Cardiac fibroblast (primary cell): Measurements from ENCODE around the gene CDH13.

Source experiments
- DNase-seq, 2 donors: peaks; one replicate each; pipeline versions ENCODE4 v3.0.0 to v3.0.0-alpha.2; 2010; ENCODE audit warnings: low read depth in 2 of 2
- H3K4me3 ChIP-seq, 2 donors: replicated peaks in 1 of 2; 1 replicate in 1 of 2; 2 replicates in 1 of 2; pipeline ENCODE4 v1.5.1; 2011; ENCODE audit warnings: low read depth in 2 of 2, low read length in 2 of 2, mild to moderate bottlenecking in 2 of 2, moderate library complexity in 1 of 2
- TF ChIP-seq, protein P1 (sequence below): IDR thresholded peaks from one replicate; pipeline ENCODE4 v1.5.1; 2011; ENCODE audit warnings: low read depth, mild to moderate bottlenecking, low read length, inconsistent platforms

The CDH13 gene

GRCh38 chr16:82991966-82992675, 365.4 kb downstream of the CDH13 start:
- TF ChIP-seq, protein P1, sequence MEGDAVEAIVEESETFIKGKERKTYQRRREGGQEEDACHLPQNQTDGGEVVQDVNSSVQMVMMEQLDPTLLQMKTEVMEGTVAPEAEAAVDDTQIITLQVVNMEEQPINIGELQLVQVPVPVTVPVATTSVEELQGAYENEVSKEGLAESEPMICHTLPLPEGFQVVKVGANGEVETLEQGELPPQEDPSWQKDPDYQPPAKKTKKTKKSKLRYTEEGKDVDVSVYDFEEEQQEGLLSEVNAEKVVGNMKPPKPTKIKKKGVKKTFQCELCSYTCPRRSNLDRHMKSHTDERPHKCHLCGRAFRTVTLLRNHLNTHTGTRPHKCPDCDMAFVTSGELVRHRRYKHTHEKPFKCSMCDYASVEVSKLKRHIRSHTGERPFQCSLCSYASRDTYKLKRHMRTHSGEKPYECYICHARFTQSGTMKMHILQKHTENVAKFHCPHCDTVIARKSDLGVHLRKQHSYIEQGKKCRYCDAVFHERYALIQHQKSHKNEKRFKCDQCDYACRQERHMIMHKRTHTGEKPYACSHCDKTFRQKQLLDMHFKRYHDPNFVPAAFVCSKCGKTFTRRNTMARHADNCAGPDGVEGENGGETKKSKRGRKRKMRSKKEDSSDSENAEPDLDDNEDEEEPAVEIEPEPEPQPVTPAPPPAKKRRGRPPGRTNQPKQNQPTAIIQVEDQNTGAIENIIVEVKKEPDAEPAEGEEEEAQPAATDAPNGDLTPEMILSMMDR, result no peak
- H3K4me3 ChIP-seq, result no peak overlapping the region
- peak in 1 of 2 donors; percentile 17 for DNase-seq

- TF ChIP-seq, protein P1, result no peak
- DNase-seq, result no peak
- H3K4me3 ChIP-seq, result no peak overlapping the region
Observed at GRCh38 chr16:82992786-82993185, 366.0 kb downstream of the CDH13 start.

- DNase-seq, result no peak
- H3K4me3 ChIP-seq, result no peak overlapping the region
- TF ChIP-seq, protein P1, result no peak
Observed at GRCh38 chr16:82993415-82993814, 366.6 kb downstream of the CDH13 start.

GRCh38 chr16:82993926-82994325, 367.2 kb downstream of the CDH13 start:
- no peak overlapping the region for H3K4me3 ChIP-seq
- TF ChIP-seq, protein P1, result no peak
- no peak for DNase-seq

DNA sequence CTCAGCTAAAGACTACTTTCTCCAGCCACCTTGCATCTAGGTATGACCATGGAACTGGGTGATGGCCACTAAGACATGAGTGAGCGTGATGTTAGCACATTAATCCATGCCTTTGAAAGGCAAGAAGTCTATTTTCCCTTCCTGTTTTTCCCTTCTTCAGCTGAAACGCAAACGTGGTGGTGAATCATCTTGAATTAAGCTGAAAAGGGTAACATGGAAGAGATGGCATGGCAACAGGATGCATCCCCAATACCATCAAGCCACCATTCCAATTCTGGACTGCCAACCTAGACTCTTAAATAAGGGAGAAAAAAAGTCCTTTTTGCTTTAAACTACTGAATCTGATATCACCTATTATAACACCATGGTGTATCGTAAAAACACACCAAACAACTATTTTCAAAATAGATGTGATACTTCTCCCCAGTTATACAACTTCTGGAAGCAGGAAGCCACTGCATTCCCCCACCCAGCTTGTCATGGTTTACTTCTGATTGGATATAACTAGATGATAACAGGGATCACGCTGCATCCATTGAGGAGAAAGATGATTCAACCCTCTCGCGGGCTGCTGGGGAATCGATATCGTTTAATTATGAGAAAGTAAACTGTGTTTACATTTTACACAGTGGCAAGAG, 368.6 kb downstream of the CDH13 start:
- peak in 1 of 2 donors; percentile 18 for DNase-seq
- no peak overlapping the region for H3K4me3 ChIP-seq
- TF ChIP-seq, protein P1, result no peak

- TF ChIP-seq, protein P1, result no peak
- DNase-seq, result peak; percentile 90 to 93
- H3K4me3 ChIP-seq, result peak overlapping the region; percentile 16 to 26
Observed at GRCh38 chr16:82995924-82996441, 369.2 kb downstream of the CDH13 start.
